Right ventricle myocardium superior (tissue), 1 donor: ENCODE measurements around the gene UCN. TPM values are rescaled to one million over a fixed set of nuclear protein-coding genes. Genes with fewer than 3 reads are reported as not detected.
A peak's percentile ranks its signal among the peaks of the same experiment; 100 is the strongest.
"Not testable (repeated sequence)": the region's sequence is repeated elsewhere in the genome, so short reads cannot be mapped to it uniquely, and the experiment has no call there.

Experiments
- ATAC-seq: fragments of 200-7000 bp; cut with Tn5 transposase; one replicate; pipeline ENCODE4 v1.9.1; 2020; ENCODE audit warnings: mild to moderate bottlenecking; ENCODE audit not compliant: poor library complexity
- DNase-seq: peaks from one replicate; pipeline ENCODE4 v3.0.0-alpha.2; 2020
- intact Hi-C: fragments of 100-400 bp; cut with DNase I; formaldehyde crosslinking; loops from one replicate; pipeline ENCODE4 v1.11.2; 2022
- total RNA-seq: library from RNA; stranded (reverse); fragmentation: NEBNext Ultra II Directional; extraction: Animal tissue kit (Norgen Biotek cat#: 25700); gene quantifications from one replicate; pipeline ENCODE4 v1.2.1, GENCODE V29; 2021
- donor health status: DM: no; HTN: yes; CAD: no; lungs with severe emphysema.

UCN gene
- total RNA-seq, 1 donor from 2014 or later = 0.59 TPM

DNA sequence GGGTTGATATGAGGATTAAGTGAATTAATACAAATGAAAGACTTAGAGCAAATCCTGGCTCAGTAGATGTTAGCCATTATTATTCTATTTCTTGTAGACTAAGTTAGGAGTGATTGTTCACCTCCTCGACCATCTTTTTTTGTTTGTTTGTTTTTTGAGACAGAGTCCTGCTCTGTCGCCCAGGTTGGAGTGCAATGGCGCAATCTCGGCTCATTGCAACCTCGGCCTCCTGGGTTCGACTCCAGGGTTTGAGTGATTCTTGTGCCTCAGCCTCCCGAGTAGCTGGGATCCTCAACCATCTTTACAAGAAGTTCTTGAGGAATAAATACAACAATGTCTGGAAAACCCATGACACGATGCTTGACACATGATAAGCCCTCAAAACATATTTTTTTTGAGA is 13.3 kb downstream of the UCN start:
- ATAC-seq = no peak

DNA sequence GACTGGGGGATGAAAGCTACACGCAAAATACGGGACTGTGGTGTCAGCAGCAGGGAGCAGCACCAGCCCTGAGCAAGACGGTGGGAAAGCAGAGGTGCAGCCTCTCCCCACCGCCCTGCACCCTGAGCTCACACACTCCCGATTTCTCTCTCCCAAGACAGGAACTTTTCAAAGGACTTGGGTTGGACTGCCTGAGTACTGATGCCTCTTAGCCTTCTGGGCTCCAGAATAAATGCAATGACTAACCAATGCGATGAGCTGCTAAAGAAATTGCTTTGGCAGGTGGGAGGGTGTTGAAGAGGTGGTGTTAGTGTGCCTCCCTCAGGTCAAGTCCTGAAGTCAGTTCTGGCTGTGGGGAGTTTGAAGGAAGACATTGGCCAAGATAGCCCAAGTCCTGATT is 16.4 kb downstream of the UCN start:
- DNase-seq (no peak), ATAC-seq (peak; percentile 28)
- intact Hi-C loops = no loop called here

More for the DNA sequence above, 13.3 kb downstream of the UCN start:
- intact Hi-C loops = no loop called here
- no peak for DNase-seq

DNA sequence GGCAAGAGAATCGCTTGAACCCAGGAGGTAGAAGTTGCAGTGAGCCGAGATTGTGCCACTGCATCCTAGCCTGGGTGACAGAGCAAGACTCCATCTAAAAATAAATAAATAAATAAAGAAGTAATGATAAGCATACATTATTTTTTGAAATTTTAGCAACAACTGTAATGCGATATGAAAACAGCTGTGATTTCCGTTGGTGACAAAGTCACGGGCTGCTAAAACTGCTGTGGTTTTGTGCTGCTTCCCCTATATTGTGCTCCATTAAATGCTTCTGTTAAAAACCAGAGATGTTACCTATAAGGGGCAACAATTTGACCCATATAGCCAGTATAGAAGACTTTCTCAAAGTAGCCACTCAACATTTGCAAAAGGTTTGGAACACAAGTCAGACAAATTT is 17.7 kb downstream of the UCN start:
- ATAC-seq = no peak
- DNase-seq = no peak
- intact Hi-C loops = no loop called here

DNA sequence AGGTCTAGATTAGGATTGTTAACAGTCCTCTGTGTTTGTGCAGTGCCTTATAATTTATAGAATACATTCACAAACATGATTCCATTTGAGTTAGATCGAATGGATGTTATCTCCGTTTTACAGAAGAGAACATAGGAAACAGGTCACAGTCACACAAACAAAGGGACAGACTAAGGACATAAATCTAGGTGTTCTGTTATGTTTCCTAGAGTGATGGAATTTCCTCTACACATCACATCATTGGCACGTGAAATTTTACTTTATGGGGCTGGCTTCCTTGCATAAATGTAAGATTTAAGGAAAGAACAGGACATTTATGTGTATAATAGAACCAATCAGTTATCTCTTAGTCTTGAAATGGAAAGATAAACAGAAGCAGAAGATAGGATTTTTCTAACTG is 19.6 kb downstream of the UCN start:
- intact Hi-C loops = no loop called here
- no peak for DNase-seq
- ATAC-seq = no peak

DNA sequence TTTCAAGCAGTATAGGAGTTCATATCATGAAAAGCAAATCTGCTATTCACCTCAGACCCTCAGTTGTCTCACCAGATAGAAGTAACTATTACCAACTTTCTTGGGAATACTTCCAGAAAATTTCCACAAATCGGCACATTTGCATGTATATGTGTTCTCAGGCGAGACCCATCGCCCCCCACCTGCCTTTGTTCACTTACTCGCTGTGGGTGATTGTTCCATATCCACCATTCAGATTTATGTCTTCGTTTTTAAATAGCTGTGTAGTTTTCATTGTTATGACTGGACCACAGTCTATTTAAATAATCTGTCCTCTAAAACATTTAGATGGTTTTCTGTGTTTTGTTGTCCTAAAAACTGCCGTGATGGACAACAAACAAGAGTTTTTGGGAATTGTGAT is 22.8 kb downstream of the UCN start:
- intact Hi-C loops = no loop called here
- no peak for ATAC-seq
- DNase-seq = no peak

DNA sequence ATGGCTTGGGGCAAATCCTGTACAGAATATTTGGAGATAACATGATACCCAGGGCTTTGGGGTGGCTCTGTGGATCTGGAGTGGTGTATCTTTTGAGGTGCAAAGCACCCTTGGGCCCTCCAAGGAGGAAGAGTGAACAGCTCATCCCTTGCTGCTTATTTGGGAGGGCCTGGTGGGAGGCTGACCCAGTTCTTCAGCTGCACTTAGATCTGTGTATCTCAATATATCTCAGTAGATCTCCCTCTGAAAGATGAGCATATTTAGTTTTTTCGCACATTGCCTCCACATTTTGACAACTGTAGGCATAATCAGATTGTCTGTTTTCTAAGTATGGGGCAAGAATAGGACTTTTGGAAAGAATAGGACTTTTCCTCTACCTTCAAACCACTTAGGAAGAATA is 23.2 kb downstream of the UCN start:
- intact Hi-C loops = no loop called here
- ATAC-seq = no peak
- no peak for DNase-seq

DNA sequence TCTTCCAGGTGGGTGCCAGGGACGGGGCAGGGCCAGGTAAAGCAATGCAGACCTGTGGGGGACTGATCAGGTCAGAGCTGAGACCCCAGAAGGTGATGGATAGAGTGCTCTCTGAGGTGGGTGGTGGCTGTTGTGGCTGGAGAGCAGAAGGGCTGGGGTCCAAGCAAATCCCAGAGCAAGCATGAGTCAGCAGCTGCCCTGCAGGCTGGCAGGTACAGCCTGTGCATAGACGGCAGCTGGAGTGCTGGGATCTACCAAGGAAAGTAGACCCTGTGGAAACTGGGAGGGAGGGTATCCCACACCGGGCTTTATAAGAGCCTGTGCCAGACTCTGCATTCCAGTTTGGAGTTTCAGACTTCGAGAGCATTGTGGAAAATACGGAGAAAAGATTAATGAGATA is 25.4 kb downstream of the UCN start:
- peak; percentile 59 for ATAC-seq
- no peak for DNase-seq
- intact Hi-C loops = no loop called here

DNA sequence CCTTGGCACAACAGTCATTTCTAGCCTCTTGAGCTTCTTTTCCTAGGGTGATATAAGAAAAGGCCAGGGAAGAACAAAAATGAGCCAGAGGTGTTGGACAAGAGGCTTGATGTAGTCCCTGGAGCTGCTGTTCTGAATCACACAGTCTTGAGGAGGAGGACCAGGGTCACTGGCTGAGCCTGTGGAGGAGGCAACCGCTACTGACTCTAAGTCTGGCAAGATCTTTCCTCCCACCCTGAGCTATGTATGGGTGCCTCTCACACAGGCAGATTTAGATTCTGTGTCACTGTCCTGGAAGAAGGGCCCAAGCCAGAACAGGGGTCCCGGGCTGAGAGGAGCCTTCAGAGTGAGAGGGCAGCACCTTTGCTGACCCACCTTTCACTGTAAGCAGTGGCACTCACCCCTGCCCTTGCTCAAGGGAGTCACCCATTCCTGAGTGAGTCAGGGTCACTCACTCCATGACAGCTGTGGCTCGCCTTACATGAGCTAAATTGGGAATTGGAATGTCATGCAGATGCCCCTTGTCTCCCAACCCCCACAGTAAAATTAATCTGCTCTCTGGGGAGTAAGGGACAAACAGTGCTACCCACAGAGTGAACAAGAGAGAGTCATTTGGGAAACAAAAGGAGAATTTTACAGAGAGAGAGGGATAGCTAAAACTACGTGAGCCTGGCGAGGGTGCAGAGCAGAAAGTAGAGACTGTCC is 26.2 kb downstream of the UCN start, which contains the start of gene TRIM54:
Gene TRIM54 (plus strand): TSS at position 575 of the 705 bp plus-strand sequence. CDS start 303 bp downstream, outside the sequence.
- DNase-seq (no peak), ATAC-seq (peak; percentile 84)
- intact Hi-C loops = no loop called here

DNA sequence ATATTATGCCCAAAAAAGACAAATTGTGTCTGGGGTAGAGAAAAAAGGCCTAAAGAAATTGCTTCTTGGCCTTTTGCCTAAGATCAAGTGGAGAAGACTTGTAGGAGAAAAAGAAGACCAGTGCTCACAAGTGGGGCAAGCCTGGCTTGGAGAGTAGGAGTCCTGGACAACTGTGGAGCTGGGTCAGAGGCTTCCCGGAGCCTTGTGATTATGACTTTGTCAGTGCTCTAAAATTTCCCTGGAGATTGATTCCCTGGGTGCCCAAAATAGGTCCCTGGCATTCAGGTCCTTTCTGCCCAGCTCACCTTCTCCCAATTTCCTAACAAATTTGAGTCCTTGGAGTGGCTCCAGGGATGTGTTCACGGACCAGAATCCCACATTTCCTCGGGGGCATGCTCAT is 26.8 kb downstream of the UCN start:
- DNase-seq (no peak), ATAC-seq (peak; percentile 38)
- intact Hi-C loops = no loop called here

DNA sequence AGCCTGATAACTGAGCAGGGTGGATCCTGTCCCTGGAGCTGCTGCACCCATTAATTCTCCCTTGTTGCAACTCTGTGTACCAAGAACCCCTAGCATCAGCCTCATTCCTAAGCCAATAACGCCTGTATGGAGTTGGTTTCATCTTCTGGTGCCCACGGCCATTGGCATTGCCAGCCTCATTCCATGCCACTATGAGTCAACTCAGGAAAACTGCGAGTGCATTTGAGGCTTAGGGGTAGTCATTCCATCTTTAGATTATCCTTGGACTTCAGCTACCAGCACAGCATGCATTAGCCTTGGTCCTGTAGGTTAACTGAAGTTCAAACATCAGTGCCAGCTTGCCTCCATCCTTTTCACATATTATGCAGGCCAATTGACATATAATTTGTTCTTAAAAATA is 27.4 kb downstream of the UCN start:
- ATAC-seq (no peak), DNase-seq (no peak)
- intact Hi-C loops = no loop called here

DNA sequence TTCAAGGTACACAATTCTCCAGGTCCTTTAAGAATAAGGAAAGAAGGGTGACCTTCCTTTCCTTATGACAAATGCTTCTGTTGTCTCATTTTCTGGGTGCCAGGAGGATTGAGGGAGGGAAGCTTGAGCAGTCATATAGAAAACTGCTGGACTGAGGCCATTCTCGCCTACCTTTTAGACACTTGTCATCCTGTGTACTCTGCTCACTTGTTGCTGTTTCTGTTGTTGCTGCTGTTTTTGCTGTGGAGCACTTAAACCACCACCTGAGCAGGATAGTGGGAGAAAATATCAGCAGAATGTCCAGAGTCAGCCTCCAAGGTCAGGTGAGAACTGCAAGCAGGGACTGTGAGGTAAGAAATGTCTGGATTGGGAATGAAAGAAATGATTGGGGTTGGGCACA is 30.2 kb downstream of the UCN start:
- ATAC-seq (no peak), DNase-seq (no peak)
- intact Hi-C loops = loop anchor here (5.0 kb wide), 1 partner anchor 176 kb away; no protein-coding TSS in a partner anchor

DNA sequence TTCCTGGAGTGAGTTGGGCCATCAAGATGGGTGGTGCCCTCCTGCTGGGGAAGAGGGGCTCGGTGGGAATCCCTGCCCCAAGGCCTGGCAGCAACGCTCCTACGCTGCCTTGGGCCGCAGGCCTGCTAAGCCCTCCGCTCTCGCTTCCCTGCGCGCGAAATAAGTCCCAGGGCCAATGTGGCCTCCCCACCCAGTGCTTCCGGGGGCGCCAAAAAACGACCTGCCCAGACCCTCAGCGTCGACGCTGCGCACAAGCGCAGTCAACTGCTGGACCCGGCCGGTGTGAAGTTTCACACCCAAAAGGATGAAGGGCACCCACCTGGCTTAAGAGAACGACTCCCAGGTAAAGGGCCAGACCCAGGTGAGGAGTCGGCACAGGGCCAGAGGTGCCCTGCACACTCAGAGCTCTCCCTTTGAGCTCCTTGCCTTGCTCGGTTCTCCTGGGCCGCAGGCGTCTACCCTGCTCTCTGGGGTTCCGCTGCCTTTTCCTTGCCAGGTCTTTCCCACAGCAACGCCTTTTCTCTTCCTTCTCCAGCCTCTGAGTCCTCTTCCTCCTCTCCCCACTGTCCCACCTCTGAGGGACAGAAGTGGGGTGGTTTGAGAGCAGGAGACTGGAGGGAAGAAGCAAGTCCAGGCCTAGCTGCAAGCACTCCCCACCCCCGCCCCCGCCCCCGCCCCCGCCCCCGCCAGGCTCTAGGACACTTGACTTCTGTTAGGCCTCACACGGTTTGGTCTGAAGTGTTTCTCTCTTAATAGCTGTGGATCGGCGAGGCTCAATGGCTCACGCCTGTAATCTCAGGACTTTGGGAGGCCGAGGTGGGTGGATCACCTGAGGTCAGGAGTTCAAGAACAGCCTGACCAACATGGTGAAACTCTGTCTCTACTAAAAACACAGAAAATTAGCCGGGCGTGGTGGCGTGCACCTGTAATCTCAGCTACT is 32.8 kb downstream of the UCN start, which contains the start of gene DNAJC5G:
Gene DNAJC5G (plus strand): TSS at position 223 of the 940 bp plus-strand sequence. CDS start 1,296 bp downstream, outside the sequence.
- intact Hi-C loops = loop anchor here (5.0 kb wide), 1 partner anchor 173 kb away; no protein-coding TSS in a partner anchor
- ATAC-seq (no peak), DNase-seq (no peak)

DNA sequence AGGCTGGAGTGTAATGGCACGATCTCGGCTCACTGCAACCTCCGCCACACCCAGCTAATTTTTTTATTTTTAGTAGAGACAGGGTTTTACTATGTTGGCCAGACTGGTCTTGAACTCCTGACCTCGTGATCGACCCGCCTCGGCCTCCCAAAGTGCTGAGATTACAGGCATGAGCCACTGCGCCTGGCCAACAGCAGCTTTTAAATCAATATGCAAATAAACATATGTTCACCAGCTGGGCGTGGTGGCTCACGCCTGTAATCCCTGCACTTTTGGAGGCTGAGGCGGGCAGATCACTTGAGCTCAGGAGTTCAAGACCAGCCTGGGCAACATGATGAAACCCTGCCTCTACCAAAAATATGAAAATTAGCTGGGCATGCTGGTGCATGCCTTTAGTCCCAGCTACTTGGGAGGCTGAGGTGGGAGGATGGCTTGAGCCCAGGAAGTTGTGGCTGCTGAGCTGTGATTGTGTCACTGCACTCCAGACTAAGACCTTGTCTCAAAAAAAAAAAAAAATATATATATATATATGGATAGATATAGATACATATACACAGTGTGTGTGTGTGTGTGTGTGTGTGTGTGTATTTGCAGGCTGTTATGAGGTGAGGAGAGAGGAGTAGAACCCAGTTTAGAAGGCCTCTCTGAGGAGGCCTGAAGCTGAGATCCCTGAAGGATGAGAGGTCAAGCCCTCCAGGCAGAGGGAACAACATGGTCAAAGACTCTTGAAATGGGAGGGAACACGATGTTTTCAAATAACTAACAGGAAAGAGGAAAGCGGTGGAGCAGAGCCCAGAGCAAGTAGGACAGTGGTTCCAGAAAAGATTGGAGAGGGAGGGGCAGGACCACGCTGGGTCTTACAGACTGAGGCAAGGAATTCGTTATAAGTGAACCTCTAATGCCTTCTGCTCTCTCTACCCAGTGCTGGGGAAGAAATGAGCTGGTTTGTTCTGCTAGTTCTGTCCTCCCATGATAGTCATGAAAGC is 35.4 kb downstream of the UCN start:
- ATAC-seq = peak; percentile 4
- intact Hi-C loops, DNase-seq: not testable (repeated sequence)

DNA sequence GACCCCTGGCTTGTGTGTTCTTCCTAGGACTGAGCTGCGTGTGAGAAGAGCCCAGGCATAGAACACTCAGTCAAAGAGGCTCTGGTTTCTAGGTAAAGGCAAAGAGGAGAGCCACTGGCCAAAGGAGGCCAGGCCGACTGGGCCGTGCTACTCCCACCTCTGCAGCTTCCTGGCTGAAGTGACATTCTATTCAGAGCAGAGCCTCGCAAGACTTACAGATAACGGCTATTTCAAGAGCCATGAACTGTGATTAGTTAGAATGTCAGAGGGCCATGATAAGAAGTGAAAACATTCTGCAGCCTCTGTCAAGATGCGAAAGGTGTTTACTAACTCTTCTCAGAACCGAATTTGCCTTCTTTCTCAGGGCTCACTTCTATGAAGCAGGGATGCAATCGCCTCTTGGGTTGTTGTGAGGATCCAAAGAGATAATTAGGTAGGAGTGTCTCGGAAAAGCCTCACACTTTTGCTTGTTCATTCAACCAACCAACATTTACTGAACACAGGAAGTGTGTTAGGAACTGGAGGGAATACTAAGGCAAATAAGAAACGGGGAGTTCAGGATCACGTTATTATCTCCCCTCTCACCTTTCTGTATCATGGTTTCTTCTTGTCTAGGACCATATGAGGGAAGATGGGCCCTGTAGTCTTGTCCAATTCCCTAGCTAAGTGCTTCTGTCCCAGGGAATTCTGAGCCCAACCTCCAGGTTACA is 36.5 kb downstream of the UCN start:
- intact Hi-C loops = no loop called here
- peak; percentile 91 for ATAC-seq
- peak; percentile 57 for DNase-seq

DNA sequence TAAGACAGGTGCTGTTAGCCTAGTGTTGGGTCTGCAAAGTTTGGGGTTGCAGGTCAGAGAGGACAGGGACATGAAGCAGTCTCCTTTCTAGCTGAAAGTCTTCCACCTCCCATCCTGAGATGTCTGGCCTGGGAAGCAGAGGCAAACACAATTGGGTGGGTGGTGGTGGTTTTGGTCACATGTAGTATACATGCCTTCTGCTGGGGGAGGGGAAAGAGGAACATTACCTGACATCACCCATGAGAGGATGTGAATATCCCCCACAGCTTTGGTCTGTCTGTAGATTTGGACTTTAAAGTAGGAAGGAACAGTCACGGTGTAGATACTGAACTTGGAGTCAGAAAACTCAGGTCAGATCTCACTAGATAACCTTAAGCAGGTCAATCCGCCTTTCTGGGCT is 37.6 kb downstream of the UCN start:
- DNase-seq (no peak), ATAC-seq (no peak)
- intact Hi-C loops = no loop called here

DNA sequence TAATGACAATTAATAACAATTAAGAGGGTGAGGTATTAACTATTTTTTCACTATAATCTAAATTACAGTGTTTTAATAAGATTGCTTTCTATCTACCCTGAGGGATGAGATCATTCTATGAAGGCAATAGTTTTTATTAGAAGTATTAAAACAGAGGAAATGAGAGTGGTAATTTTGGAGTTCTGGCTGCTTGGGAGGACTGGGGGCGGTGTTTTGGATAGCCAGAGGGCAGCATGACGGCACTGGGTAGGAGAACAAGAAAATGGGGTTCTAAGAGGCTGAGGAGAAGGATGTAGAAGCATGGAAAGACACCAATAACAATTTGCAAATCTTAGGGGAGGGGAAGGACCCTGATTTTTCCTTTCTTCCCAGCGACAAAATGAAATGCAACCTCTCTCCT is 38.1 kb downstream of the UCN start:
- ATAC-seq (no peak), DNase-seq (no peak)
- intact Hi-C loops = no loop called here

DNA sequence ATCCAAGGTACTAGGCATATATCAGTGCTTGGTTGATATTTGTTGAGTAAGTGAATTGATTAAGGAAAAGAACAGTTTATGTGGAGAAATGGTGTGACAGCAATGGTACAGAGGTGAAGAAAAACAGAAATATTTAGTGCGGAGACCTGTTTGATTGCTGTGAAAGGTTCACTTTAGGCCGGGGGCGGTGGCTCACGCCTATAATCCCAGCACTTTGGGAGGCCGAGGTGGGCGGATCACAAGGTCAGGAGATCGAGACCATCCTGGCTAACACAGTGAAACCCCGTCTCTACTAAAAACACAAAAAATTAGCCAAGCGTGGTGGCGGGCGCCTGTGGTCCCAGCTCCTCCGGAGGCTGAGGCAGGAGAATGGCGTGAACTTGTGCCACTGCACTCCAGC is 39.9 kb downstream of the UCN start:
- DNase-seq, ATAC-seq, intact Hi-C loops: not testable (repeated sequence)

DNA sequence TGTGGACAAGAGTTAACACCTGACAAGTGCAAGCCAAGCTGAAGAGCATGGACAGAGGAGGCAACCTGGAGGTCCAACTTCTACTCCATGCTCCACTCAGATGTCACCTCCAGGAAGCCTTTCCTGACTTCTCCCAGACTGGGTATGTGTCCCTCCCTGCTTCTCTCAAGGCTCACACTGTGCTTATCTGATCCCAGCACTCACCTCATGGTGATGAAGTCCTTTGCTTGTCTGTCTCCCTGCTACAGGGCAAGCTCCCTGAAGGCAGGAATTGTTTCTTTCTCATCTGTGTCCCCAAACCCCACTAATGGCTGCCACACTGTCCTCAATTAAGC is 42.7 kb downstream of the UCN start:
- ATAC-seq (no peak), DNase-seq (no peak)
- intact Hi-C loops = no loop called here
